Smooth muscle cell (in vitro differentiated cells): ENCODE measurements around the gene PXDC1. TPM values are rescaled to one million over a fixed set of nuclear protein-coding genes. Genes with fewer than 3 reads are reported as not detected.

Experiments used
- DNase-seq: peaks from one replicate; lab custom pipeline; 2025; ENCODE audit not compliant: unreplicated experiment; lab: John Stamatoyannopoulos, UW
- H2AFZ ChIP-seq: fragments of 200-600 bp; sonication (generic); 2 replicates; pipeline ENCODE4 v1.6.0; 2016; ENCODE audit warnings: antibody characterized with exemption, low read depth, mild to moderate bottlenecking
- H3F3A ChIP-seq: fragments of 200-600 bp; sonication (generic); 2 replicates; pipeline ENCODE4 v1.6.0; 2017; ENCODE audit warnings: antibody characterized with exemption, low read depth
- H3K27ac ChIP-seq: fragments of 200-600 bp; sonication (generic); 2 replicates; pipeline ENCODE4 v1.5.1; 2016; ENCODE audit warnings: low read depth, mild to moderate bottlenecking
- H3K27me3 ChIP-seq: fragments of 200-600 bp; sonication (generic); 2 replicates; pipeline ENCODE4 v1.6.1; 2016; ENCODE audit warnings: low read depth, mild to moderate bottlenecking
- H3K36me3 ChIP-seq: fragments of 200-600 bp; sonication (generic); 2 replicates; pipeline ENCODE4 v1.5.1; 2016; ENCODE audit warnings: low read depth
- H3K4me1 ChIP-seq: fragments of 200-600 bp; sonication (generic); 2 replicates; pipeline ENCODE4 v1.5.1; 2016; ENCODE audit warnings: low read depth
- H3K4me2 ChIP-seq: fragments of 200-600 bp; sonication (generic); 2 replicates; pipeline ENCODE4 v1.6.0; 2016; ENCODE audit warnings: mild to moderate bottlenecking
- H3K4me3 ChIP-seq: fragments of 200-600 bp; sonication (generic); 2 replicates; pipeline ENCODE4 v1.5.1; 2016; ENCODE audit warnings: mild to moderate bottlenecking
- H3K79me2 ChIP-seq: fragments of 200-600 bp; sonication (generic); 2 replicates; pipeline ENCODE4 v1.6.0; 2016; ENCODE audit warnings: low read depth, mild to moderate bottlenecking
- H3K9ac ChIP-seq: fragments of 200-600 bp; sonication (generic); 2 replicates; pipeline ENCODE4 v1.6.0; 2016; ENCODE audit warnings: low read depth
- H3K9me3 ChIP-seq: fragments of 200-600 bp; sonication (generic); replicated peaks from 2 replicates; pipeline ENCODE4 v1.5.1; 2016; ENCODE audit warnings: low read depth
- H4K20me1 ChIP-seq: fragments of 200-600 bp; sonication (generic); 2 replicates; pipeline ENCODE4 v1.6.0; 2016; ENCODE audit warnings: low read depth
- CTCF ChIP-seq: fragments of 200-600 bp; sonication (generic); IDR thresholded peaks from 2 replicates; pipeline ENCODE4 v1.5.1; 2017; ENCODE audit warnings: borderline replicate concordance, mild to moderate bottlenecking, antibody characterized with exemption; ENCODE audit not compliant: insufficient read depth, poor library complexity, severe bottlenecking
- WGBS: methylation state at CpG from one replicate; pipeline ENCODE4 v1.1.7; 2016; ENCODE audit warnings: low lambda C conversion rate; 5-methylcytosine and 5-hydroxymethylcytosine counted together
- polyA plus RNA-seq: library from polyadenylated mRNA; unstranded; fragments of >200 nt; fragmentation: Nextera tagmentation; extraction: Ambion mirVana; gene quantifications from 2 replicates; pipeline ENCODE4 v1.2.1, GENCODE V29; 2016
- total RNA-seq: library from RNA; depleted of rRNA; stranded (reverse); fragments of >200 nt; gene quantifications from 2 replicates; pipeline ENCODE4 v1.2.3, GENCODE V29; 2014

PXDC1 gene
- total and polyA plus RNA-seq, 2 experiments from 2014 or later = 49.1 to 78.6 TPM

GRCh38 chr6:3733321-3733925, 18.1 kb downstream of the PXDC1 start:
- Histone ChIP-seq H3K27ac (no peak overlapping the region), H3K4me1 (no peaks in the 10 kb centered on the region), H3K4me3 (no peak overlapping the region), H3F3A (peaks cover 9% of the 10 kb centered on the region), H3K27me3 (no peaks in the 10 kb centered on the region), H2AFZ (no peak overlapping the region), H3K36me3 (peaks cover 25% of the 10 kb centered on the region), H3K4me2 (no peak overlapping the region), H3K9ac (no peak overlapping the region), H3K79me2 (peaks cover 94% of the 10 kb centered on the region), H3K9me3 (no peaks in the 10 kb centered on the region), H4K20me1 (peaks cover 100% of the 10 kb centered on the region)
- no peak for DNase-seq
- no peak for TF ChIP-seq CTCF
- 94% methylated on average over 17 of the region's 17 CpGs for WGBS

GRCh38 chr6:3732345-3733141, 19.0 kb downstream of the PXDC1 start:
- Histone ChIP-seq H3K4me3 (no peak overlapping the region), H4K20me1 (peaks cover 100% of the 10 kb centered on the region), H2AFZ (no peak overlapping the region), H3K27me3 (no peaks in the 10 kb centered on the region), H3K9ac (no peak overlapping the region), H3K27ac (no peak overlapping the region), H3K36me3 (peaks cover 25% of the 10 kb centered on the region), H3K9me3 (no peaks in the 10 kb centered on the region), H3K4me1 (no peaks in the 10 kb centered on the region), H3K4me2 (no peak overlapping the region), H3F3A (peaks cover 9% of the 10 kb centered on the region), H3K79me2 (peaks cover 94% of the 10 kb centered on the region)
- peak; percentile 7 for DNase-seq
- 26% methylated on average over 16 of the region's 16 CpGs for whole genome bisulfite sequencing
- peak; percentile 86 for TF ChIP-seq CTCF

GRCh38 chr6:3731700-3732099, 19.8 kb downstream of the PXDC1 start:
- H4K20me1 ChIP-seq = peaks cover 100% of the 10 kb centered on the region
- no peaks in the 10 kb centered on the region for H3K4me1 ChIP-seq
- no peak overlapping the region for H3K9ac ChIP-seq
- 93% methylated on average over 7 of the region's 7 CpGs for WGBS
- no peaks in the 10 kb centered on the region for H3K27me3 ChIP-seq
- DNase-seq = no peak
- H3K9me3 ChIP-seq = no peaks in the 10 kb centered on the region
- no peak overlapping the region for H2AFZ ChIP-seq
- H3K36me3 ChIP-seq = peaks cover 22% of the 10 kb centered on the region
- no peak overlapping the region for H3K27ac ChIP-seq
- H3K79me2 ChIP-seq = peaks cover 85% of the 10 kb centered on the region
- no peak overlapping the region for H3K4me3 ChIP-seq
- H3F3A ChIP-seq = peaks cover 9% of the 10 kb centered on the region
- H3K4me2 ChIP-seq = no peak overlapping the region
- no peak for TF ChIP-seq CTCF
